ENCODE data around the gene ANKS1B.

DNA sequence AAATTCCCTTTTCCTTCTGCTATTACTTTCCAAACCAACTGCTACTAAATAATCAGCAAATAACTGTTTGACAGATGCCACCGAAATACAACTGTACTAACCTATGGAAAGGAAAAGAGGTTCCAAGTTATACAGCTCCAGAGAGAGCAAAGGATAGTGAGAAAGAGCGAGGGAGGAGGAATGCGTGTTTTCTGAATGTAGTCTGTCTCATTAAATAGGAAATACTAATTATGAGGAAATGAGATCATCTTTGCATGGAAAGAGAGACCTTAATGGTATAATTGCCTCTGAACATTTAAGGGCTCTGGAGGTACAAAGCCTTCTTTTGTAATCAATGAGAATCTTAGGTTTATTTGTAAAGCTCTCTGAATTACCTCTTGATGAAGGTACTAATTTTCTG, 1144.4 kb downstream of the ANKS1B start:
- TF ChIP-seq, protein P1, sequence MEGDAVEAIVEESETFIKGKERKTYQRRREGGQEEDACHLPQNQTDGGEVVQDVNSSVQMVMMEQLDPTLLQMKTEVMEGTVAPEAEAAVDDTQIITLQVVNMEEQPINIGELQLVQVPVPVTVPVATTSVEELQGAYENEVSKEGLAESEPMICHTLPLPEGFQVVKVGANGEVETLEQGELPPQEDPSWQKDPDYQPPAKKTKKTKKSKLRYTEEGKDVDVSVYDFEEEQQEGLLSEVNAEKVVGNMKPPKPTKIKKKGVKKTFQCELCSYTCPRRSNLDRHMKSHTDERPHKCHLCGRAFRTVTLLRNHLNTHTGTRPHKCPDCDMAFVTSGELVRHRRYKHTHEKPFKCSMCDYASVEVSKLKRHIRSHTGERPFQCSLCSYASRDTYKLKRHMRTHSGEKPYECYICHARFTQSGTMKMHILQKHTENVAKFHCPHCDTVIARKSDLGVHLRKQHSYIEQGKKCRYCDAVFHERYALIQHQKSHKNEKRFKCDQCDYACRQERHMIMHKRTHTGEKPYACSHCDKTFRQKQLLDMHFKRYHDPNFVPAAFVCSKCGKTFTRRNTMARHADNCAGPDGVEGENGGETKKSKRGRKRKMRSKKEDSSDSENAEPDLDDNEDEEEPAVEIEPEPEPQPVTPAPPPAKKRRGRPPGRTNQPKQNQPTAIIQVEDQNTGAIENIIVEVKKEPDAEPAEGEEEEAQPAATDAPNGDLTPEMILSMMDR (IDR thresholded peaks at IDR 0.05), result no peak
- no peak for TF ChIP-seq POLR2A (IDR thresholded peaks at IDR 0.05)

Measured in Peyer's patch (tissue), 4 donors.